Activated CD8-positive, alpha-beta memory T cell treated with anti-CD3 and anti-CD28 coated beads for 36 hours (primary cell): Measurements from ENCODE around the gene TMEM92. TPM values are rescaled to one million over a fixed set of nuclear protein-coding genes. Genes with fewer than 3 reads are reported as not detected.
"Not testable (repeated sequence)": the region's sequence is repeated elsewhere in the genome, so short reads cannot be mapped to it uniquely, and the experiment has no call there.

Experiments
- CTCF ChIA-PET: fragments of 350-600 bp; sonication (Branson Sonifier 250); formaldehyde crosslinking; loops from one replicate; lab custom pipeline; 2021; ENCODE audit warnings: antibody characterized with exemption; lab: Charles Lee
- POLR2A ChIA-PET: fragments of 350-600 bp; sonication (Branson Sonifier 250); formaldehyde crosslinking; loops from one replicate; lab custom pipeline; 2021; ENCODE audit warnings: antibody characterized with exemption; lab: Charles Lee
- total RNA-seq, 2 experiments: library from RNA; stranded (reverse); gene quantifications; one replicate each; pipeline ENCODE4 v1.2.3, GENCODE V29; 2021

TMEM92 gene
- total RNA-seq, 2 experiments from 2014 or later: not detected

GRCh38 chr17:50271363-50271750, 2.9 kb upstream of the TMEM92 start:
- POLR2A ChIA-PET: not testable (repeated sequence)
- CTCF ChIA-PET: interaction anchor here (0.9 to 6.9 kb wide), 9 partner anchors 11 to 102 kb away, joined by 3 to 71 read pairs (median 5); partner anchors contain the start of gene COL1A1

GRCh38 chr17:50272246-50272645, 2.0 kb upstream of the TMEM92 start:
- POLR2A ChIA-PET: no interaction called here

GRCh38 chr17:50272711-50273653, 1.3 kb upstream of the TMEM92 start:
- ChIA-PET CTCF (interaction anchor here (0.6 to 6.9 kb wide), 13 partner anchors 10 to 265 kb away, joined by 3 to 71 read pairs (median 5); partner anchors contain the start of gene COL1A1), POLR2A (no interaction called here)

More at GRCh38 chr17:50272246-50272645, 2.0 kb upstream of the TMEM92 start:
- CTCF ChIA-PET: interaction anchor here (0.6 to 6.9 kb wide), 13 partner anchors 10 to 264 kb away, joined by 3 to 71 read pairs (median 4); partner anchors contain the start of gene COL1A1

GRCh38 chr17:50273654-50274040, 619 bp upstream of the TMEM92 start:
- CTCF ChIA-PET: interaction anchor here (1.5 to 6.9 kb wide), 7 partner anchors 9 to 78 kb away, joined by 4 to 71 read pairs (median 15); partner anchors contain the start of gene COL1A1
- POLR2A ChIA-PET: no interaction called here

GRCh38 chr17:50274897-50275221, 593 bp downstream of the TMEM92 start:
- ChIA-PET POLR2A (no interaction called here), CTCF (interaction anchor here (0.9 to 5.0 kb wide), 5 partner anchors 8 to 78 kb away, joined by 3 to 40 read pairs (median 11); partner anchors contain the start of gene COL1A1)

- ChIA-PET POLR2A (interaction anchor here (0.5 to 0.6 kb wide), 2 partner anchors 30 to 144 kb away, joined by 3 to 7 read pairs; no protein-coding TSS in a partner anchor), CTCF (interaction anchor here (0.9 to 5.0 kb wide), 7 partner anchors 8 to 179 kb away, joined by 3 to 40 read pairs (median 4); partner anchors contain the start of gene COL1A1)
These were observed 1.0 kb downstream of the TMEM92 start for GRCh38 chr17:50275279-50275678.

- CTCF ChIA-PET: interaction anchor here (1.0 to 3.7 kb wide), 3 partner anchors 9 to 180 kb away, joined by 3 to 28 read pairs (median 4); partner anchors contain the start of gene COL1A1
- POLR2A ChIA-PET: no interaction called here
These were observed 2.5 kb downstream of the TMEM92 start for GRCh38 chr17:50276588-50277356.

- ChIA-PET CTCF (interaction anchor here (3.7 kb wide), 1 partner anchor 77 kb away, joined by 28 read pairs; the partner anchor contains the start of gene COL1A1), POLR2A (no interaction called here)
These were observed 3.1 kb downstream of the TMEM92 start for GRCh38 chr17:50277357-50277754.

GRCh38 chr17:50278526-50279180, 4.4 kb downstream of the TMEM92 start:
- ChIA-PET POLR2A (interaction anchor here (0.5 kb wide), 1 partner anchor 57 kb away, joined by 5 read pairs; no protein-coding TSS in a partner anchor), CTCF (interaction anchor here (0.7 to 1.8 kb wide), 2 partner anchors 62 to 79 kb away, joined by 3 to 5 read pairs; no protein-coding TSS in a partner anchor)

GRCh38 chr17:50279181-50279526, 4.9 kb downstream of the TMEM92 start:
- ChIA-PET CTCF (interaction anchor here (0.6 to 1.8 kb wide), 3 partner anchors 78 to 195 kb away, joined by 3 to 5 read pairs (median 5); partner anchors contain the start of gene COL1A1), POLR2A (no interaction called here)

- ChIA-PET CTCF (interaction anchor here (0.6 to 1.8 kb wide), 4 partner anchors 79 to 196 kb away, joined by 3 to 5 read pairs (median 4); partner anchors contain the start of gene COL1A1), POLR2A (no interaction called here)
These were observed 5.4 kb downstream of the TMEM92 start for GRCh38 chr17:50279639-50280038.

- ChIA-PET POLR2A (no interaction called here), CTCF (interaction anchor here (0.9 to 1.6 kb wide), 2 partner anchors 79 to 110 kb away, joined by 3 read pairs; partner anchors contain the start of gene COL1A1)
These were observed 5.8 kb downstream of the TMEM92 start for GRCh38 chr17:50280068-50280467.

GRCh38 chr17:50280801-50281441, 6.7 kb downstream of the TMEM92 start:
- POLR2A ChIA-PET: interaction anchor here (0.6 kb wide), 1 partner anchor 291 kb away, joined by 4 read pairs; no protein-coding TSS in a partner anchor

GRCh38 chr17:50281739-50282401, 7.6 kb downstream of the TMEM92 start:
- CTCF ChIA-PET: interaction anchor here (0.7 to 2.5 kb wide), 6 partner anchors 8 to 263 kb away, joined by 3 to 12 read pairs (median 4); partner anchors contain the start of gene TMEM92
- POLR2A ChIA-PET: no interaction called here

More at GRCh38 chr17:50280801-50281441, 6.7 kb downstream of the TMEM92 start:
- CTCF ChIA-PET: interaction anchor here (1.1 to 1.6 kb wide), 2 partner anchors 17 to 111 kb away, joined by 3 read pairs; no protein-coding TSS in a partner anchor

- CTCF ChIA-PET: interaction anchor here (0.9 to 2.5 kb wide), 5 partner anchors 9 to 121 kb away, joined by 3 to 12 read pairs (median 5); partner anchors contain the start of genes COL1A1 and TMEM92
- POLR2A ChIA-PET: no interaction called here
These were observed 9.0 kb downstream of the TMEM92 start for GRCh38 chr17:50283246-50283645.

- POLR2A ChIA-PET: no interaction called here
- CTCF ChIA-PET: interaction anchor here (2.1 to 2.5 kb wide), 2 partner anchors 10 to 83 kb away, joined by 11 to 12 read pairs; partner anchors contain the start of gene TMEM92
These were observed 9.4 kb downstream of the TMEM92 start for GRCh38 chr17:50283714-50284113.

GRCh38 chr17:50285941-50286340, 11.7 kb downstream of the TMEM92 start:
- POLR2A ChIA-PET: no interaction called here
- CTCF ChIA-PET: interaction anchor here (1.2 kb wide), 1 partner anchor 10 kb away, joined by 3 read pairs; no protein-coding TSS in a partner anchor
